Uterus (tissue), 4 donors: ENCODE results near the gene PTCSC3. TPM values are rescaled to one million over a fixed set of nuclear protein-coding genes. Genes with fewer than 3 reads are reported as not detected.

Source experiments
- DNase-seq, 2 donors: peaks; one replicate each; pipeline ENCODE4 v3.0.0-alpha.2; 2019 to 2020
- H3K27ac ChIP-seq, 2 donors: fragments of 200-600 bp; sonication (generic); 1 replicate in 1 of 2; 2 replicates in 1 of 2; pipeline ENCODE4 v1.5.1; 2016 to 2018
- H3K27me3 ChIP-seq, 2 donors: fragments of 200-600 bp; sonication (generic); one replicate each; pipeline ENCODE4 v1.5.1; 2018 to 2019; ENCODE audit warnings: control low read depth in 1 of 2
- H3K36me3 ChIP-seq, 2 donors: fragments of 200-600 bp; sonication (generic); one replicate each; pipeline ENCODE4 v1.5.1; 2019; ENCODE audit warnings: control low read depth in 1 of 2
- H3K4me1 ChIP-seq, 2 donors: fragments of 200-600 bp; sonication (generic); one replicate each; pipeline ENCODE4 v1.5.1; 2018 to 2019; ENCODE audit warnings: control low read depth in 1 of 2
- H3K4me3 ChIP-seq, 2 donors: fragments of 200-600 bp; sonication (generic); 1 replicate in 1 of 2; 2 replicates in 1 of 2; pipeline ENCODE4 v1.5.1; 2018 to 2019; ENCODE audit warnings: mild to moderate bottlenecking in 1 of 2
- H3K9me3 ChIP-seq, 2 donors: fragments of 200-600 bp; sonication (generic); one replicate each; pipeline ENCODE4 v1.5.1; 2019; ENCODE audit warnings: control low read depth in 1 of 2
- CTCF ChIP-seq, 4 experiments: fragments of 200-600 bp in 2 of 4; fragments of 450-650 bp in 2 of 4; sonication (generic) in 2 of 4; IDR thresholded peaks; one replicate each; pipeline ENCODE4 v1.5.1; 2016 to 2019; ENCODE audit warnings: antibody characterized with exemption in 4 of 4, mild to moderate bottlenecking in 2 of 4, moderate library complexity in 1 of 4
- POLR2A ChIP-seq, 2 donors: fragments of 450-650 bp; IDR thresholded peaks; one replicate each; pipeline ENCODE4 v1.6.1; 2016; ENCODE audit warnings: antibody characterized with exemption in 2 of 2, mild to moderate bottlenecking in 1 of 2, moderate library complexity in 1 of 2
- intact Hi-C: fragments of 100-400 bp; cut with DNase I; formaldehyde crosslinking; loops from one replicate; pipeline ENCODE4 v1.15.1; 2023; ENCODE audit warnings: low total_unique reads
- total RNA-seq, 4 donors: library from RNA; depleted of rRNA in 3 of 4; stranded (reverse); fragments of >200 nt in 3 of 4; gene quantifications; one replicate each; pipeline versions ENCODE4 v1.1.0 to v1.2.4, GENCODE V29; 2014 to 2023
- donor health status: DM: yes; HTN: yes; CAD: no.

PTCSC3 gene
- not detected for total RNA-seq

GRCh38 chr14:36176524-36176923 is at the start of gene PTCSC3:
TSS of gene PTCSC3 (minus strand) at chr14:36176722.
- TF ChIP-seq CTCF (IDR thresholded peaks at IDR 0.05) (no peak), POLR2A (IDR thresholded peaks at IDR 0.05) (no peak)
- H3K4me3 ChIP-seq, result no peak within 1 kb of the TSS
- intact Hi-C loops, result no loop called here
- DNase-seq, result no peak
- no peaks in the 10 kb centered on the region for H3K4me1 ChIP-seq
- no peak within 1 kb of the TSS for H3K27ac ChIP-seq
- no peaks in the 10 kb centered on the region for H3K27me3 ChIP-seq
- H3K9me3 ChIP-seq, result no peaks in the 10 kb centered on the region
- no peaks in the 10 kb centered on the region for H3K36me3 ChIP-seq

DNA sequence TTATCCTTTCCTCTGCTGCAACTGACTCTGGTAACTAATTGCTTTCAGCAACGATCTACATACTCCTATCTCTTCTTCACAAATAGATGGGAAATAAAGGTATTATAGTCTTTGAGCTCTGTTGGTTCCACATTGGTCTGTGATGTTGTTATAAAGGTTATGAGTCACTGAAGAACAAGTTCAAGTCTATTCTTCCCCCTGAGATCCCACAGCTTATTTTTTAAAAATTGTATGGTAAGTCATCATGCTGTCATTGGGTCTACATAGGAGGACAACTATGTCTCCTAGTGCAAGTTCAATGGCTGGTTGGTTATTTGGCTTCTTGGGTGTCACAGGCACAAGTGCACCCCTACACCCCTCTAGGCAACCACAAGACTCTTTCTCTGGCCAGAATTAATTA is 49.6 kb upstream of the PTCSC3 start:
- intact Hi-C loops, result no loop called here
- DNase-seq, result no peak
- Histone ChIP-seq H3K9me3 (no peaks in the 10 kb centered on the region), H3K4me1 (no peaks in the 10 kb centered on the region), H3K4me3 (no peak overlapping the region), H3K27me3 (no peaks in the 10 kb centered on the region), H3K36me3 (no peaks in the 10 kb centered on the region), H3K27ac (no peak overlapping the region)
- no peak for TF ChIP-seq CTCF (IDR thresholded peaks at IDR 0.05)

- Histone ChIP-seq H3K9me3 (no peaks in the 10 kb centered on the region), H3K27me3 (no peaks in the 10 kb centered on the region), H3K27ac (no peak overlapping the region), H3K4me3 (no peak overlapping the region), H3K36me3 (no peaks in the 10 kb centered on the region), H3K4me1 (no peaks in the 10 kb centered on the region)
- TF ChIP-seq POLR2A (IDR thresholded peaks at IDR 0.05), result no peak
- TF ChIP-seq CTCF (IDR thresholded peaks at IDR 0.05), result no peak
- intact Hi-C loops, result no loop called here
- no peak for DNase-seq
These were observed 47.7 kb upstream of the PTCSC3 start for GRCh38 chr14:36224176-36224575.

GRCh38 chr14:36223558-36223957 is 47.0 kb upstream of the PTCSC3 start:
- H3K4me3 ChIP-seq, result no peak overlapping the region
- no peak overlapping the region for H3K27ac ChIP-seq
- H3K27me3 ChIP-seq, result no peaks in the 10 kb centered on the region
- intact Hi-C loops, result no loop called here
- no peaks in the 10 kb centered on the region for H3K9me3 ChIP-seq
- TF ChIP-seq POLR2A (IDR thresholded peaks at IDR 0.05) (no peak), CTCF (IDR thresholded peaks at IDR 0.05) (no peak)
- H3K4me1 ChIP-seq, result no peaks in the 10 kb centered on the region
- H3K36me3 ChIP-seq, result no peaks in the 10 kb centered on the region
- no peak for DNase-seq

- intact Hi-C loops, result no loop called here
- DNase-seq, result no peak
- H3K27ac ChIP-seq, result no peak overlapping the region
- no peak for TF ChIP-seq CTCF (IDR thresholded peaks at IDR 0.05)
- TF ChIP-seq POLR2A (IDR thresholded peaks at IDR 0.05), result no peak
- no peak overlapping the region for H3K4me3 ChIP-seq
- no peaks in the 10 kb centered on the region for H3K4me1 ChIP-seq
- H3K36me3 ChIP-seq, result no peaks in the 10 kb centered on the region
- H3K9me3 ChIP-seq, result no peaks in the 10 kb centered on the region
- no peaks in the 10 kb centered on the region for H3K27me3 ChIP-seq
These were observed 46.5 kb upstream of the PTCSC3 start for GRCh38 chr14:36222952-36223468.
